LHCN-M2 (cell line): ENCODE measurements around the gene EIF5. TPM values are rescaled to one million over a fixed set of nuclear protein-coding genes. Genes with fewer than 3 reads are reported as not detected.
A peak's percentile ranks its signal among the peaks of the same experiment; 100 is the strongest.
"Not testable (repeated sequence)": the region's sequence is repeated elsewhere in the genome, so short reads cannot be mapped to it uniquely, and the experiment has no call there.

ENCODE experiments used
- DNase-seq: peaks from one replicate; pipeline ENCODE4 v3.0.0-alpha.2; 2012; ENCODE audit warnings: low read depth
- total RNA-seq: library from RNA; depleted of rRNA; stranded (reverse); fragments of >200 nt; gene quantifications from 2 replicates; pipeline ENCODE4 v1.2.3, GENCODE V29; 2014

Gene EIF5
- total RNA-seq, 1 experiment from 2014 or later = 160 TPM

- DNase-seq = no peak
These were observed 2.2 kb downstream of the EIF5 start for GRCh38 chr14:103336191-103336590.

DNA sequence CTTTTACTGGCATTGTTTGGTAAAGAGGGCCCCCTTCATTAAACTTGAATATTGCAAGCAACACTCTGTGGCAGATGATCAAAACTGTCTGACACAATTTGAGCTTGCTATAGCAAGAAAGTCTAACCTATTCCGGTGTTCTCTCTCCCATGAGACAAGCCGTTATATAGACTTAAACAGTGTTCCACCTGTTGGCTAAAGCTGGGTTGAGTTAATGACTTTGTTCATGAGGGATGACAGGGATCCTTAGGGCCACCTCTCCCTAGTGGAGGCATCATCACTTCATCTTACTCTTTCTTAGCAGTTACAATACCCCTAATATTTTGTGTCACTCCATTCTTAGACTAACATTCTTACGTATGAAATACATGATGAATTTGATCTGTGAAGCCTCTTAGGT, 3.8 kb downstream of the EIF5 start:
- DNase-seq = no peak

DNA sequence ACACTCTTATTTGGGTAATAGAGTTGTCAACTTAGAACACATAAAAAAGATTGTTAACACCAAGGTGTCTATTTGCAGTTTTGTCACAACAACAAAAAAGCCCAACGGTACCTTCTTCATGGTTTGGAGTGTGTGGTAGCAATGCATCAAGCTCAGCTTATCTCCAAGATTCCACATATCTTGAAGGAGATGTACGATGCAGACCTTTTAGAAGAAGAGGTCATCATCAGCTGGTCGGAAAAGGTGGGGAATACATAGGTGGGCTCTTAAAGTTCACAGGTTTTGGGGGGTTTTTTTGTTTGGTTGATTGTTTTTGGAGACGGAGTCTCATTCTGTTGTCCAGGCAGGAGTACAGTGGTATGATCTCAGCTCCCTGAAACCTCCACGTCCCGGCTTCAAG, 5.5 kb downstream of the EIF5 start:
- DNase-seq = no peak

DNA sequence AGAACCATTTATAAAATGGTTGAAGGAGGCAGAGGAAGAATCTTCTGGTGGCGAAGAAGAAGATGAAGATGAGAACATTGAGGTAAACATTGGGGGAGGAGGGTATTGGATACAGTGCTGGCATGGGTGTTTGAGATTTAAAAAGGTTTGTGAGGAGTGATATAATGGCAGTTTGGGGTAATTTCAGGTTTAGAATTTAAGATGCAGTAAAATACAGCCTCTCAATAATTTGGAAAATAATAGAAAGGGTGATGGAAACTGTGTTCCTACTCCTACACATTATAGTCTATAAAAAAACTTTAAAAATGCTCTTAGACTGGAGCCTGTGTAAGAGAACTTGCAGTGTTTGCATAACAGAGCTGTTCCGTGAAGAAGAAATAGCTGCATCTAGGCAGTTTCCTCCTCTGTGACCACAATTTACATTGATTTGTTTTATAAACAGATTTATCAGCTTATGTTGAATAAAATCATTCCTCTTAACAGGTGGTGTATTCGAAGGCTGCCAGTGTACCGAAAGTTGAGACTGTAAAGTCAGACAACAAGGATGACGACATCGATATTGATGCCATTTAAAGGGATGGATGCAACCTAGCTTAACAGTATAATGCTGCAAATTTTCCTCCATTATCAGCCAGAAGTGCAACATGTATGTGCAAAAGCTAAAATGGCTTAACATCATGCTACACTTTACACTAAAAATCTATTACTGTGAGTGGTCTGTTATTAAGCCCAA, 6.6 kb downstream of the EIF5 start:
- DNase-seq = no peak

DNA sequence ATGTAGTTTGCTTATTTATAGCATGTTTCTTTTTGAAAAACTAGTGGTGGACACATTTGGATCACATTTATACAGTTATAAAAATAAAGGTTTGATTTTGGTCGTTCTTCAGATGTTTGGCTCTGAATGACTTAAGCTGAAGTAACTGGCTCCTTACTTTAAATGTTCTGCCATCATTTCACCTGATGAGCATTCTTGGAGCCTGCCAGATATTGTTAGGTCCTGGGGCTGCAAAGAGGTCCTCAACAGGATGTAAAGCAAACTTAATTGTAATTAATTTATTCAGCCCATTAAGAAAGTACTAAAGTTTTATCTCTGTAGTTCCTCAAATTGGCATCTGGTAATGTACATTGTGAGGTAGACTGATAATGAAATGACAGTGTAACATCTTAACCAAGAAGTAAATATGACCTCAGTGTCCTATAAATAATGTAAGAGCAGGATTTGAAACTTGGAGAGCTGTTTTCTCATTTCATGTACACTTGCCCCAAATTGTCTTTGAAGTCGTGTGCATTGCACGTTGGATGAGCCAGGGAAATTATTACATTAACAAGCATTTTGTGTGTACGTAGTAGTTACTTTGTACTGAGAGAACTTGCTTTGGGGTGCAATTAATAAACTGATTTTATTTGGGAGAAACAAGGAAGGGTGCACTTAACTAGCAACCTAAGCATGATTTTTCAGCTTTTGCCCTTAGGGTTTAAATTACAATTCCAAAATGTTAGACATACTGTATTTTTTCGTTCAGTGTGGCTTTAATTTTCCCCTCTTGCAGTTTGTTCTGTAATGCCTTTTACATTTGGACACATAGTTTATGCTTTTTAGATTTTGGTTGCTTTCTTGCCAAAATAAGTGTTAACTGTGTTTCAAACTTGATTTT, 7.5 kb downstream of the EIF5 start:
- DNase-seq = no peak

DNA sequence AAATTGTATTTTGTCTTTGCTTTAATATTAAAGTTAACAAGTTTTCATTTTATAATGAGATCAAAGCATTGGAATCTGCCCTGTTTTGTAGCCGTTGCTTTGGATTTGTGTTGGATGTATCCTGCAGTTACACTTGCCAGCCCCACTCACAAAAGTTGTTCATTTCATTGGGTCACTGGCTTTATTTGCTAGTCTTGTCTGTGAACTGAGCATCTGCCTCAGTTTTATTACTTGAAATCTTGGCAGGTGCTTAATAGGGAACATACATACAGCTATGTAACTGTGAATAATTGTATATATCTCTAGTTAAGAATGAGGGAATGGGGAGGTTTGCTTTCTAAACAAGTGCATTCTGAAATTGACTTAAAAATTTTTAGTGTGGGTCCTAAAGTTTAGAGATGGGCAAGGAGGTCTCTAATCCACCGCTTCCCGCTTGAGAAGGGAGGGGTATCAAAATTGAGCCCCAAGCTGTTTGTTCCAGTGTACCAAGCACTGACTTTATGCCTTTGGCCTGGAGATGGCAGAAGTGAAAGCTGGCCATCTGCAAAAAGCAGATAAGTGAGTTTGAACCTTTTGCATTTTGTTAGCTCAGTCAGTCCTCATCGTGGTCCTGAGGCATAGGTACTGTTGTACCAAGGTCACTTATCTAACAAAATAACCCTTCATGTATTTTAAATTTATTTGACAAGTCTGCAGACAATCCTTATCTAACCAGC, 9.3 kb downstream of the EIF5 start:
- no peak for DNase-seq

DNA sequence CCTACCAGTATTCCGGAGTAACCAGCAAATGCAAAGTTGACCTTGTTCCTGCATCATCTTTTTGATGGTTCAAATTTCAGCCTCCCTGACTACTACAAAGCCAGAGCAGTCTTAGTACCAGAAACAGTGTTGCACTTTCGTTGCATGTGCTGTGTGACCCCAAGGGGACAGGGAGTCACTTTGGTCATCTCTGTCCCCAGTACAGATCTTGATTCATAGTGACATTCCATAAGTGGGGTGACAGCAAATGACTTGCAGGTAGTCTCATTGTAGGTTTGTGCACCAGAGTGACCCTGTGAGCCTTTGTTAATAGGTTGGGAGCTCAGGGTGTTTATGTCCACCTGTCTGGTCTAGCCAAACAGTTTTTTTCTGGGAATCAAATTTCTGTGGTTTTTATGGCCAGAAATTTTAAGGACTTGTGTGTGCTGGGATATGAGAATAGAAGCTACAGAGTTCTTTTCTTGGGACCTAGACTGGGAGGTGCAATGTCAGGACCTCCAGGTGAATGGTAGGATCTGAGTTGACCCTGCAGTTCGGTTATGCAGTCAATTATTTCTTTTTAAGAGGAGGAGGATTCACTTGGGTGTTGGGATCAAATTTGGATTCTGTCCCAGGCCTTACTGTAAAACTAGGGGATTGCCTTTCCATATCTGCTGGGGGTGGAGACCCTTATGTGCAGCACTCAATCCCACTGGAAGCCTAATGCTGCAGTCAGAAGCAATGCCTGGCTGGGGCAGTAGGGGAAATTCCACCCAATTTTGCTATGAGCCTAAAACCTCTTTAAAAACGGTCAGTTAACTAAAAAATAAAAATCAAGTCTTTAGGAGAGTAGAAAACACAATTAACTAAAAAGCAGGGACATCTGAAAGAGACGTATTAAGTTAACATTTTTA, 10.1 kb downstream of the EIF5 start:
- no peak for DNase-seq

- DNase-seq = peak; percentile 63
These were observed 12.2 kb downstream of the EIF5 start for GRCh38 chr14:103346286-103346685.

- DNase-seq = no peak
These were observed 13.2 kb downstream of the EIF5 start for GRCh38 chr14:103347091-103347815.

DNA sequence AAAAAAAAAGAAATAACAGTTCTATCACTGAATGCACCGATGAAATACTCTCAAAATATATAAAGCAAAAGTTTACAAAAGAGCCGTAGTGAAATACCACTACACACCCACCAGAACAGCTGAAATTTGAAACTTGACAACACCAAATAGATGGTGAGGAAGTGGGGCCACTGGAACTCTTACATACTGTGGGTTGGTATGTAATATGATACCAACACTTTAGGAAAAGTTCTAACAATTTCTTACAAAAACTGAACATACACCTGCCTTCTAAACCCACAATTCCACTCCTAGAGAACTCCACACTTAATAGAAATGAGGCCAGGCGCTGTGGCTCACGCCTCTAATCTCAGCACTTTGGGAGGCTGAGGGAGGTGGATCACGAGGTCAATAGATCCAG, 14.1 kb downstream of the EIF5 start:
- peak; percentile 37 for DNase-seq

DNA sequence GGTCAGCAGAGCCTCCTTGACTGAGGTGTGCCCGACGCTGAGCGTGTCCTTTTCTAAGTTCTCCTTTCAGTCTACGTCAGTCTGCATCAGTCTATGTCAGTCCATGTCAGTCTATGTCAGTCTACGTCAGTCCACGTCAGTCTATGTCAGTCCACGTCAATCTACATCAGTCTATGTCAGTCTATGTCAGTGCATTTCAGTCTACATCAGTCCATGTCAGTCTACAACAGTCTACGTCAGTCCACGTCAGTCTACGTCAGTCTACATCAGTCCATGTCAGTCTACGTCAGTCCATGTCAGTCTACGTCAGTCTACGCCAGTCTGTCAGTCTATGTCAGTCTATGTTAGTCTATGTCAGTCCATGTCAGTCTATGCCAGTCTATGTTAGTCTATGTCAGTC, 15.9 kb downstream of the EIF5 start:
- no peak for DNase-seq

DNA sequence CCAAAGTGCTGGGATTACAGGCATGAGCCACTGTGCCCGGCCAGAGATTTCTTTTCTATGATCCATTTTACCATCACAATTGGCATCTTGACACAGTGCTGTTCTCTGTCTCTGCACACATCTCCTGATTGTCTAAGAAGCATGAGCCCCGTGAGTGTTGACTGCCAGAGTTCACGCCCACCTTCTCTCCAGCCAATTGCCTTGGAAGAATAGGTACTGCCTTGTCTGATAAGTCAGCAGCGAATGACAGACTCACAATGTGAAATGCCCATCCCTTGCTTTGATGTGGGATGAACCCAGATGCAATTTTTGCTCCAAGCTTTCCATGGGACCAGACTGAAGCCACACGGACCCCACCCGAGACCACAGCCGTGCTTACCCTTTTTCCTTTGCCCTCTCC, 19.3 kb downstream of the EIF5 start:
- no peak for DNase-seq

GRCh38 chr14:103354141-103354540, 20.1 kb downstream of the EIF5 start:
- DNase-seq = no peak

GRCh38 chr14:103356024-103356682, 22.1 kb downstream of the EIF5 start:
- DNase-seq = no peak

DNA sequence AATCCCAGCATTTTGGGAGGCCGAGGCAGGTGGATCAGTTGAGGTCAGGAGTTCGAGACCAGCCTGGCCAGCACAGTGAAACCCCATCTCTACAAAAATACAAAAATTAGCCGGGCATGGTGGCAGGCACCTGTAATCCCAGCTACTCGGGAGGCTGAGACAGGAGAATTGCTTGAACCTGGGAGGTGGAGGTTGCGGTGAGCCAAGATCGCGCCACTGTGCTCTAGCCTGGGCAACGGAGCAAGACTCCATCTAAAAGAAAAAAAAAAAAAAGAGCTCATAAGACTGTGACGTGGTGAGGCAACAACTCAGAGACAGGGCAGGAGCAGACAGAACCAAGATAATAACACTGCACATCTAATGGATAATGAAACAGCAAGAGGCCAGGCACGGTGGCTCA, 23.5 kb downstream of the EIF5 start:
- DNase-seq = not testable (repeated sequence)

DNA sequence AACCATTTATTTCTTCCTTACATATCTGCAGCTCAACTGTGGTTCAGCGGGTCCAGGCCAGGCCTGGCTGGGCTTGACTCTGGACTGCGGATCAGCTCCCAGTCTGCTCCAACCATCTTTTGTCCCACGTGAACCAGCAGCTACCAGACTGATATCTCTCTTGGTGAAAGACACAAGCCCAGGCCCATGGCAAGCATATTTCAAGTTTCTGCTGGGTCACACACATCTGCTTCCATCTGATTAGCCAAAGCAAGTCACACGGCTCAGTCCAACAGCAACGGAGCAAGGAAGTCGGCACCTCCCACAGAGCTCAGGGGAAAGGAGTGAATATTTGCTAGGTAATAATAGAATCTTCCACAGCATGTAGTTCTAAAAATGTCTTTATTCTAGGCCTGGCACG, 26.5 kb downstream of the EIF5 start:
- DNase-seq = no peak

- DNase-seq = peak; percentile 91
These were observed 27.8 kb downstream of the EIF5 start for GRCh38 chr14:103361867-103362266.

DNA sequence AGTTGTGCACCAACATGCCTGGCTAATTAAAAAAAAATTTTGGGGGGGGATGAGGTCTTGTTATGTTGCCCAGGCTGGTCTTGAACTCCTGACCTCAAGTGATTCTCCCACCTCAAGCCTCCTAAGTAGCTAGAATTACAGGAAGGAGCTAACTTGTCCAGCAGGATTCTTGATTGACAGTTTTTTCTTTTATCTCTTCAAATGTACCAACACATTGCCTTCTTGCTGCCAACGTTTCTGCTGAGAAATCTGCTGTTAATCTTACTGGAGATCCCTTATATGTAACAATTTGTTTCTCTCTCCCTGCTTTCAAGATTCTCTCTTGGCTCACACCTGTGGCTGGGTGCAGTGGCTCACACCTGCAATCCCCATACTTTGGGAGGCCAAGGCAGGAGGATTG, 28.7 kb downstream of the EIF5 start:
- DNase-seq = no peak

DNA sequence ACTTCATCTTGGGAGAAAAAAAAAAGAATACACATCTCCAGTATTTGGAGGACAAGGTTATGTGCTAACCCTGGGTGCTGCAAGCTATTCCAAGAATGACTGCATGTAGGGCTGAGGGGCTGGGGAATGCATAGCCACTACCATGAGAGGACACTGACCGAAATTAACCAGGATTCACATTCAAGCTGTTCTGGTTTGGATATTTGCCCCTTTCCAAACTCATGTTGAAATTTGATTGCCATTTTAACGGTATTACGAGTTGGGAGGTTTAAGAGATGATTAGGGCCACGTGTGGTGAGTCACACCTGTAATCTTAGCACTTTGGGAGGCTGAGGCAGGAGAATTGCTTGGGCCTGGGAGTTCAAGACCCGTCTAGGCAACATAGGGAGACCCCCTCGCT, 32.7 kb downstream of the EIF5 start:
- no peak for DNase-seq

DNA sequence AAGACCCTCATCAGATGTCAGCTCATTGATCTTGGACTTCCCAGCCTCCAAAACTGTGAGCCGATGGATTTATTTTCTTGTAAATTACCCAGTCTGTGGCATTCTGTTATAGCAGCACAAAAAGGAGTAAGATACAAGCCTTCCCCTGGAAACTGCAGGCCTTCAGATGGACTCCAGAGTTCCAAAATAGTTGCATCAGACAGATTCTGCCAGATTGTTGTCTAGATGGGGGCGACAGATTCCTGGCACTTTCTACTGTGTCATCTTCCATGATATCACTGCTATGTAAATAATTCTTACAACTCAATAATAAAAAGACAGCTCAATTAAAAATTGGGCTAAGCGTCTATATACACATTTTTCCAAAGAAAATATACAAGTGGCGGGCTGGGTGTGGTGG, 34.0 kb downstream of the EIF5 start:
- DNase-seq = no peak
